Activated CD8-positive, alpha-beta T cell treated with anti-CD3 and anti-CD28 coated beads for 36 hours (primary cell): ENCODE data around the gene CAV1. TPM values are rescaled to one million over a fixed set of nuclear protein-coding genes. Genes with fewer than 3 reads are reported as not detected.

Source experiments
- ATAC-seq: fragments of 200-7000 bp; cut with Tn5 transposase; one replicate; pipeline ENCODE4 v1.10.0; 2021; ENCODE audit warnings: mild to moderate bottlenecking, moderate library complexity
- CTCF ChIA-PET: fragments of 350-600 bp; sonication (Branson Sonifier 250); formaldehyde crosslinking; loops from one replicate; lab custom pipeline; 2021; ENCODE audit warnings: antibody characterized with exemption; lab: Charles Lee
- POLR2A ChIA-PET: fragments of 350-600 bp; sonication (Branson Sonifier 250); formaldehyde crosslinking; loops from one replicate; lab custom pipeline; 2021; ENCODE audit warnings: antibody characterized with exemption; lab: Charles Lee
- DNase-seq: peaks from one replicate; pipeline ENCODE4 v3.0.0-alpha.2; 2020
- H3K27ac Mint-ChIP-seq: one replicate; pipeline ENCODE4 v1.8.0; 2021; ENCODE audit warnings: mild to moderate bottlenecking, mixed read lengths
- H3K27me3 Mint-ChIP-seq: one replicate; pipeline ENCODE4 v1.8.0; 2021; ENCODE audit warnings: mixed read lengths
- H3K36me3 Mint-ChIP-seq: one replicate; pipeline ENCODE4 v1.8.0; 2021; ENCODE audit warnings: low read depth, mixed read lengths
- H3K4me1 Mint-ChIP-seq: one replicate; pipeline ENCODE4 v1.8.0; 2021; ENCODE audit warnings: low read depth, mixed read lengths
- H3K4me3 Mint-ChIP-seq: one replicate; pipeline ENCODE4 v1.8.0; 2021; ENCODE audit warnings: mild to moderate bottlenecking, moderate library complexity, mixed read lengths
- H3K9me3 Mint-ChIP-seq: one replicate; pipeline ENCODE4 v1.8.0; 2021; ENCODE audit warnings: mixed read lengths
- CTCF ChIP-seq: fragments of 200-600 bp; IDR thresholded peaks from one replicate; pipeline ENCODE4 v1.8.0; 2022; ENCODE audit warnings: antibody characterized with exemption, mild to moderate bottlenecking
- intact Hi-C: fragments of 100-400 bp; cut with micrococcal nuclease; formaldehyde crosslinking; loops from one replicate; pipeline ENCODE4 v1.10.0; 2022
- total RNA-seq, 2 experiments: library from RNA; stranded (reverse); gene quantifications; one replicate each; pipeline ENCODE4 v1.2.3, GENCODE V29; 2021

The CAV1 gene
- total RNA-seq, 2 experiments from 2014 or later: 0.18 to 0.74 TPM

DNA sequence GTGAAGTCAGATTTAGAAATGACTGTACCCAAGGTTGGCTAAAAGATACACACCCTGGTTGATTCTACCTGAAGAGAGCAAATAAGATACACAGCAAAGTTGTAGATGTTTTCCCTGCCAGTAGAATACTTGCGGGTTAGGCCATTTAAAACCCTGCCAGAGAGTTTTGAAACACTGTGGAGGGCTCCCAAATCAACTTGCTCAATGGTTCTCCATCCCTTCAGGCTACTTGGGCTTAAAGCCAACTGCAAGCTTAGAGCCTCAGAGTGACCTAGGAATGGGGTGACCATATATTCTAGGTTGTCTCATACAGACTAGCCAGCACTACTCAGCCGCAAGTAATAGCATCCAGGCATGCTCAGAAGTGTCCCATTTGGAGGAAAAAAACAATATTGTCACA lies 10.0 kb downstream of the CAV1 start:
- POLR2A ChIA-PET: no interaction called here
- Mint-ChIP-seq H3K27ac (no peak overlapping the region), H3K9me3 (peaks cover 2% of the 10 kb centered on the region), H3K4me3 (no peak overlapping the region), H3K36me3 (peaks cover 2% of the 10 kb centered on the region), H3K4me1 (no peaks in the 10 kb centered on the region), H3K27me3 (peaks cover 23% of the 10 kb centered on the region)
- intact Hi-C loops: no loop called here
- DNase-seq: no peak
- CTCF ChIA-PET: no interaction called here
- ATAC-seq: no peak
- no peak for TF ChIP-seq CTCF

- peaks cover 2% of the 10 kb centered on the region for H3K36me3 Mint-ChIP-seq
- ChIA-PET POLR2A (no interaction called here), CTCF (no interaction called here)
- ATAC-seq (no peak), DNase-seq (no peak)
- no peaks in the 10 kb centered on the region for H3K4me1 Mint-ChIP-seq
- H3K9me3 Mint-ChIP-seq: peaks cover 2% of the 10 kb centered on the region
- intact Hi-C loops: no loop called here
- no peak overlapping the region for H3K27ac Mint-ChIP-seq
- no peak for TF ChIP-seq CTCF
- no peak overlapping the region for H3K4me3 Mint-ChIP-seq
- peaks cover 19% of the 10 kb centered on the region for H3K27me3 Mint-ChIP-seq
Measured at GRCh38 chr7:116535416-116535815, 10.6 kb downstream of the CAV1 start.

GRCh38 chr7:116538138-116538537 lies 13.3 kb downstream of the CAV1 start:
- Mint-ChIP-seq H3K9me3 (peaks cover 2% of the 10 kb centered on the region), H3K27me3 (peaks cover 17% of the 10 kb centered on the region), H3K36me3 (peaks cover 2% of the 10 kb centered on the region), H3K4me1 (no peaks in the 10 kb centered on the region), H3K27ac (no peak overlapping the region), H3K4me3 (no peak overlapping the region)
- ATAC-seq (no peak), DNase-seq (no peak)
- intact Hi-C loops: no loop called here
- ChIA-PET POLR2A (no interaction called here), CTCF (no interaction called here)
- no peak for TF ChIP-seq CTCF

GRCh38 chr7:116539879-116540278 lies 15.0 kb downstream of the CAV1 start:
- H3K4me1 Mint-ChIP-seq: peaks cover 3% of the 10 kb centered on the region
- no peak for DNase-seq
- ATAC-seq: no peak
- TF ChIP-seq CTCF: no peak
- peaks cover 18% of the 10 kb centered on the region for H3K27me3 Mint-ChIP-seq
- peaks cover 2% of the 10 kb centered on the region for H3K36me3 Mint-ChIP-seq
- no peak overlapping the region for H3K27ac Mint-ChIP-seq
- ChIA-PET POLR2A (no interaction called here), CTCF (interaction anchor here (1.7 kb wide), 1 partner anchor 14 kb away, joined by 5 read pairs; no protein-coding TSS in a partner anchor)
- intact Hi-C loops: no loop called here
- H3K9me3 Mint-ChIP-seq: peaks cover 2% of the 10 kb centered on the region
- H3K4me3 Mint-ChIP-seq: no peak overlapping the region

DNA sequence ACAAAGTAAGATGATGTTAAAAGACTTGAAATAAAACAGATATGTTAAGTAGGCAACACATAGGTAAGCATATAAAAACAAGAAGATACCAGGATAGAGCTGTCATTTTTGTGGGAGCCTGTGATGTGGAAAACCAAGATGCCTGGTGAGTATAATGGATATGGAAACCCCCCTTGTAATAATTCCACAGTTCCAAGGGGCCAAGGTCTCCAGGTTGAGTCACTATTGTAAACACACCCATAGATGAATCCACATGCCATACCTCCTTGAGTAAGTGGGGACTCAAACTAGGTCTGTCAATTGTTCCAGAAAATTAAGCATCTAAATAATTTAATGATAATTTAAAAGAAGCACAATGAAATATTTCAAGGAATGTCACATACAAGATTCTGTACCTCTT lies 15.9 kb downstream of the CAV1 start:
- Mint-ChIP-seq H3K9me3 (peaks cover 2% of the 10 kb centered on the region), H3K36me3 (peaks cover 2% of the 10 kb centered on the region), H3K4me1 (peaks cover 3% of the 10 kb centered on the region), H3K4me3 (no peak overlapping the region), H3K27me3 (peaks cover 16% of the 10 kb centered on the region), H3K27ac (no peak overlapping the region)
- DNase-seq (no peak), ATAC-seq (no peak)
- no peak for TF ChIP-seq CTCF
- CTCF ChIA-PET: interaction anchor here (1.7 kb wide), 1 partner anchor 14 kb away, joined by 5 read pairs; no protein-coding TSS in a partner anchor
- POLR2A ChIA-PET: interaction anchor here (0.7 kb wide), 1 partner anchor 10 kb away, joined by 3 read pairs; no protein-coding TSS in a partner anchor
- intact Hi-C loops: no loop called here
